ENCODE results near the gene C9orf85. TPM values are rescaled to one million over a fixed set of nuclear protein-coding genes. Genes with fewer than 3 reads are reported as not detected.

The C9orf85 gene
- total RNA-seq, 1 experiment from 2014 or later = 14.4 TPM

DNA sequence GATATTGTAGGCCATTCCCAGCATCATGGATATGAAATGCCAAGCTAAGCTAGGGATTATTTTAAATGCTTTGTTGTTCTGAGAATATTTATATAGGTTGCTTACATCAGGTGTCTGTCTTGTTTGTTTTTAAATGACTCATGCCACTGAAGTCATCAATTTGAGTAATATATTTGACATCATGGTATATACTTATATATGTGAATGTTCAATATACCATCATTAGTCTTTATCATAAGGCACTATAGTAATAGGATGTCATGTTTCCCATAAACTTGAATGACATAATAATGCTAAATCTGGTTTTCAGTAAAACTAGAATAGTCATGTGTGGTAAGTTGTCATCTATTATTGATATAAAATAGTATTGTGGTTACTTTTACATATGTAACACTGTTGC lies 13.1 kb downstream of the C9orf85 start:
- Histone ChIP-seq H3K79me1 (ENCODE audit: insufficient read depth, low read depth, low read length, poor library complexity, severe bottlenecking) (no peaks in the 10 kb centered on the region), H3K14ac (ENCODE audit: insufficient read depth, low read length) (no peak overlapping the region), H2BK5ac (ENCODE audit: insufficient read length, low read length) (no peak overlapping the region), H2BK120ac (ENCODE audit: low read depth, low read length, poor library complexity, severe bottlenecking) (no peak overlapping the region), H2AK5ac (ENCODE audit: insufficient read length, low read length) (no peak overlapping the region), H2BK20ac (ENCODE audit: low read depth, low read length, poor library complexity, severe bottlenecking) (no peak overlapping the region), H4K91ac (ENCODE audit: insufficient read length, low read depth, low read length) (no peak overlapping the region), H4K20me1 (ENCODE audit: control insufficient read depth, insufficient read depth, insufficient read length) (no peaks in the 10 kb centered on the region), H2BK15ac (ENCODE audit: low read depth, low read length) (no peak overlapping the region), H3K79me2 (ENCODE audit: insufficient read depth, low read length) (peaks cover 3% of the 10 kb centered on the region; the same call in 1 of the 2 replicates), H2BK12ac (ENCODE audit: insufficient read length, low read depth, low read length) (no peak overlapping the region), H3K27ac (ENCODE audit: insufficient read length, low read depth, low read length) (no peak overlapping the region), H3T11ph (ENCODE audit: low read length) (no peak overlapping the region), H4K8ac (replicated peaks; ENCODE audit: insufficient read length, low read depth, low read length) (no peak overlapping the region), H3K9me3 (ENCODE audit: control insufficient read depth, low read depth, low read length) (no peaks in the 10 kb centered on the region), H3K4me2 (ENCODE audit: insufficient read depth, insufficient read length, low read length) (no peak overlapping the region), H3K18ac (ENCODE audit: insufficient read length, low read depth, low read length) (no peak overlapping the region), H3K4me1 (ENCODE audit: insufficient read depth, low read length) (peaks cover 6% of the 10 kb centered on the region; the same call in 1 of the 2 replicates), H2AFZ (ENCODE audit: low read length) (no peak overlapping the region), H3K56ac (ENCODE audit: insufficient read length, low read depth, low read length) (no peak overlapping the region), H3K23ac (ENCODE audit: insufficient read length, low read depth, low read length) (no peak overlapping the region), H3K23me2 (ENCODE audit: insufficient read length, low read depth, low read length, poor library complexity, severe bottlenecking) (no peaks in the 10 kb centered on the region), H3K27me3 (ENCODE audit: insufficient read depth, low read length) (no peaks in the 10 kb centered on the region), H4K5ac (ENCODE audit: insufficient read length, low read depth, low read length) (no peak overlapping the region), H3K4ac (ENCODE audit: low read depth, low read length) (no peak overlapping the region), H3K9ac (ENCODE audit: extremely low read depth, insufficient read length, low read length) (no peak overlapping the region)
- Mint-ChIP-seq H3K27me3 (ENCODE audit: low read depth) (no peaks in the 10 kb centered on the region), H3K36me3 (ENCODE audit: insufficient read depth in 1 of 3, low read depth in 3 of 3) (peaks cover 12 to 19% (median 17%) of the 10 kb centered on the region in 3 experiments), H3K4me3 (no peak overlapping the region), H3K9me3 (peaks cover 5 to 11% of the 10 kb centered on the region in 2 experiments), H3K4me1 (peaks cover 68% of the 10 kb centered on the region in 2 experiments), H3K27ac (no peak overlapping the region)
- no peak for TF ChIP-seq CTCF (conservative IDR thresholded peaks at IDR 0.05)
- no peak for DNase-seq

Measured in H9 (cell line).